ENCODE results near the gene ARMS2. TPM values are rescaled to one million over a fixed set of nuclear protein-coding genes. Genes with fewer than 3 reads are reported as not detected.

Gene ARMS2
- polyA plus RNA-seq, 1 donor from 2014 or later, result not detected

DNA sequence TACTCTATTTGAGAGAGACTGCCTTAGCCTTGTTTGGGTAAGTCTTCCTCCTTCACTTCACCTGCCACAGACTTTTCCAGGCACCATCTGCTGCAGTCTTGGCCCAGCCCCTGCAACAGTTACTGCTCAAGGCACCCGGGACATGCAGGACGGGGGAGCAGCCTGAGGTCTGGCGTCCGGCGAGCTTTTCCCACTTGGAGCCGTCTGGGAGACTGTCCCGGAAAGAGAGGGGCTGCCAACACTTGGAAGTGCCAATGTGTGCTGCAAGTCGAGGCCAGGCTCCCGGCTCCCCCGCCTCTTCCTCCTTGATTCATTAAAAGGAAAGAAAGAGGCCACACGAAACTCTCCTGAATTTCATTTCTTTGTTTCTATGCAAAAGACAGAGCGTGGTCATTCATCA lies 20.6 kb downstream of the ARMS2 start:
- Histone ChIP-seq H3K27ac (ENCODE audit: low read length) (no peak overlapping the region), H3K9ac (ENCODE audit: low read length) (no peak overlapping the region), H3K27me3 (ENCODE audit: insufficient read depth, low read depth, low read length) (no peaks in the 10 kb centered on the region), H2AFZ (ENCODE audit: low read depth, low read length) (no peak overlapping the region), H3K36me3 (ENCODE audit: insufficient read depth, low read length) (no peaks in the 10 kb centered on the region), H3F3A (ENCODE audit: insufficient read depth, low read length, poor library complexity, severe bottlenecking) (no peaks in the 10 kb centered on the region), H3K9me2 (ENCODE audit: insufficient read depth, low read length) (no peaks in the 10 kb centered on the region), H3K79me2 (replicated peaks; ENCODE audit: insufficient read depth, low read length) (no peaks in the 10 kb centered on the region), H3K4me3 (ENCODE audit: low read length) (no peak overlapping the region), H3K9me3 (ENCODE audit: low read length) (no peaks in the 10 kb centered on the region), H3K4me2 (ENCODE audit: low read length) (no peak overlapping the region), H4K20me1 (ENCODE audit: insufficient read depth) (no peaks in the 10 kb centered on the region)
- TF ChIP-seq CTCF (IDR thresholded peaks at IDR 0.05; ENCODE audit: poor library complexity, severe bottlenecking) (no peak), EZH2 (IDR thresholded peaks at IDR 0.05; ENCODE audit: borderline replicate concordance, insufficient read depth, low read length, poor library complexity, severe bottlenecking) (no peak)

- Histone ChIP-seq H3K4me3 (ENCODE audit: low read length) (no peak overlapping the region), H3K36me3 (ENCODE audit: insufficient read depth, low read length) (no peaks in the 10 kb centered on the region), H3K9ac (ENCODE audit: low read length) (no peak overlapping the region), H3K4me2 (ENCODE audit: low read length) (no peak overlapping the region), H2AFZ (ENCODE audit: low read depth, low read length) (no peak overlapping the region), H3K9me3 (ENCODE audit: low read length) (no peaks in the 10 kb centered on the region), H3K27ac (ENCODE audit: low read length) (no peak overlapping the region), H3F3A (ENCODE audit: insufficient read depth, low read length, poor library complexity, severe bottlenecking) (no peaks in the 10 kb centered on the region), H3K27me3 (ENCODE audit: insufficient read depth, low read depth, low read length) (no peaks in the 10 kb centered on the region), H4K20me1 (ENCODE audit: insufficient read depth) (no peaks in the 10 kb centered on the region), H3K79me2 (replicated peaks; ENCODE audit: insufficient read depth, low read length) (no peaks in the 10 kb centered on the region), H3K9me2 (ENCODE audit: insufficient read depth, low read length) (no peaks in the 10 kb centered on the region)
- TF ChIP-seq TAF1 (IDR thresholded peaks at IDR 0.05; ENCODE audit: low read depth) (no peak), RAD21 (conservative IDR thresholded peaks at IDR 0.05) (no peak), POLR2AphosphoS5 (IDR thresholded peaks at IDR 0.05) (no peak), EP300 (conservative IDR thresholded peaks at IDR 0.05; ENCODE audit: poor library complexity, severe bottlenecking) (no peak), CTCF (IDR thresholded peaks at IDR 0.05; ENCODE audit: poor library complexity, severe bottlenecking) (no peak), REST (IDR thresholded peaks at IDR 0.05; ENCODE audit: borderline replicate concordance) (no peak), MXI1 (conservative IDR thresholded peaks at IDR 0.05; ENCODE audit: poor library complexity, severe bottlenecking) (no peak), EZH2 (IDR thresholded peaks at IDR 0.05; ENCODE audit: borderline replicate concordance, insufficient read depth, low read length, poor library complexity, severe bottlenecking) (no peak), SMC3 (conservative IDR thresholded peaks at IDR 0.05; ENCODE audit: poor library complexity) (no peak)
Measured at GRCh38 chr10:122475591-122476332, 21.3 kb downstream of the ARMS2 start.

Measured in neural cell (in vitro differentiated cells).